Measurements from ENCODE around the gene PLA2G2F.

The PLA2G2F gene

DNA sequence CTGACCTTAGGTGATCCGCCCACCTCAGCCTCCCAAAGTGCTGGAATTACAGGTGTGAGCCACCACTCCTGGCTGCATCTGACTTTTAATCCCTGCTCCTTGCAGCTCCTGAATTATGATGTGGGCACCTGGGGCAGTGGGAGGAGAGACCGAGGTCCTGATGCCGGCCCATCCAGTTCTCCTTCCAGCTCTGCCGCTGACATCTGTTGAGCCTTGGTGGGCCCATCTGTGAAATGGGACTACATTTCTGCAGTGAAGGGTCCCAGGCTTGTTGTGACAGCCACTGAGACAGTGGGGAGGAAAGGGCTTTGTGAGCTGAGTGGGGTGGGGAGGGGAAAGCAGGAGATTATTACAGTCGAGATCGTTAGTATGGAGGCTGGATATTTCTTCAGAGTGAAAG lies 11.8 kb downstream of the PLA2G2F start:
- Histone ChIP-seq H3K4me3 (ENCODE audit: insufficient read depth, low read depth, low read length, poor library complexity, severe bottlenecking) (no peak overlapping the region), H3K9me3 (ENCODE audit: control insufficient read depth, low read length) (no peaks in the 10 kb centered on the region), H3K27me3 (replicated peaks; ENCODE audit: control insufficient read depth, insufficient read depth, low read length, poor library complexity, severe bottlenecking) (no peaks in the 10 kb centered on the region), H3K36me3 (ENCODE audit: control insufficient read depth, insufficient read depth, low read length) (no peaks in the 10 kb centered on the region), H3K27ac (ENCODE audit: insufficient read depth, low read length, poor library complexity, severe bottlenecking) (no peak overlapping the region), H3K4me1 (ENCODE audit: control insufficient read depth, insufficient read depth, low read length, poor library complexity, severe bottlenecking) (peaks cover 7% of the 10 kb centered on the region)
- DNase-seq: no peak

DNA sequence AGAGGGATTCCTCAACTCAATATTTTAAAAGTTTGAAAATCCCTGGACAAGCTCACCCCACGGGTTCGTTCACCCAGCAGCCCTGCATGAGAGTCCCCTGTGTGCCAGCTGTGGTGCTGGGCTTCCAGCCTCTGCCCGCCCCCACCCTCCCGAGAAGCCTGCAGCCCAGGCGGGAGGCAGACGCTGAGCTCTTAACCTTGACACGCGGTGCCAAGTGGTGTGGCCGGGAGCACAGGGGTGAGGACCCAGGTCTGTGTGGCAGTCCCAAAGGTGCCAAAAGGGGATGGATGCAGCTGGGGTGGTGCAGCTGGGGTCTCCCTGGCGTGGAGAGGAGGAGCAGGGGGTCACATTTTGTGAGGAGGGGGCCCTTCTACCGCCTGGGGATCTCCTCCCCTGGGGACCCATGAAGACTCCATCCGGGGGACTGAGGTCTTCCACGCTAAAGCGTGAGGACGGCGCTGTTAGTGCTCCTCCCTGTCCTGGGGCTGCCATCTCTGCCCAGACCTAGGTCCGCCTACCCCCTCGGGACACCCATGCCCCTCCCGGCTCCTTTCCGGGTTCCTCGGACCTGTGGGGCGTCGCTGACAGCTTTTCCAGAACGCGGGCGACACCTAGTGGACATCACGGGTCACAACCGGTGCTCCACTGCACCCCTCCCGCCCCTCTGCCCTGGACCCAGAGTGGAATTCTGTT lies 12.9 kb downstream of the PLA2G2F start:
- Histone ChIP-seq H3K27me3 (replicated peaks; ENCODE audit: control insufficient read depth, insufficient read depth, low read length, poor library complexity, severe bottlenecking) (no peaks in the 10 kb centered on the region), H3K4me1 (ENCODE audit: control insufficient read depth, insufficient read depth, low read length, poor library complexity, severe bottlenecking) (peaks cover 7% of the 10 kb centered on the region), H3K36me3 (ENCODE audit: control insufficient read depth, insufficient read depth, low read length) (no peaks in the 10 kb centered on the region), H3K4me3 (ENCODE audit: insufficient read depth, low read depth, low read length, poor library complexity, severe bottlenecking) (peak overlapping the region; percentile 69), H3K9me3 (ENCODE audit: control insufficient read depth, low read length) (no peaks in the 10 kb centered on the region), H3K27ac (ENCODE audit: insufficient read depth, low read length, poor library complexity, severe bottlenecking) (no peak overlapping the region)
- peak; percentile 43 to 66 (median 56) for DNase-seq

DNA sequence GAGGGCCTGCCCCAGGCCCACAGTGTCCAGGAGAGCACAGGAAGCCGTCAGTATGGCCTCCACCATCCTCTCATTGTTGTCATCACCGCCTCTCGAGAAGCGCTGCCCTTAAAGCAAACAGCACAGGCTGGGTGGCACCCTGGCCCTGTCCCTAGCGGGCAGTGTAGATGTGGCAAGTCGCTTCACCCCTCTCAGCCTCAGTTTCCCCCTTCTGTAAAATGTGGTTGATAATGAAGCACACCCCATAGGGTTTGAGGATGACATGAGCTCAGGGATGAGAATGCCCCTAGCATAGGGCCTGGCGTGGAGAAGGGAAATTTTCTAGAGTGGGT lies 13.4 kb downstream of the PLA2G2F start:
- no peak for DNase-seq
- no peak overlapping the region for H3K4me3 ChIP-seq (ENCODE audit: insufficient read depth, low read depth, low read length, poor library complexity, severe bottlenecking)
- peaks cover 7% of the 10 kb centered on the region for H3K4me1 ChIP-seq (ENCODE audit: control insufficient read depth, insufficient read depth, low read length, poor library complexity, severe bottlenecking)

DNA sequence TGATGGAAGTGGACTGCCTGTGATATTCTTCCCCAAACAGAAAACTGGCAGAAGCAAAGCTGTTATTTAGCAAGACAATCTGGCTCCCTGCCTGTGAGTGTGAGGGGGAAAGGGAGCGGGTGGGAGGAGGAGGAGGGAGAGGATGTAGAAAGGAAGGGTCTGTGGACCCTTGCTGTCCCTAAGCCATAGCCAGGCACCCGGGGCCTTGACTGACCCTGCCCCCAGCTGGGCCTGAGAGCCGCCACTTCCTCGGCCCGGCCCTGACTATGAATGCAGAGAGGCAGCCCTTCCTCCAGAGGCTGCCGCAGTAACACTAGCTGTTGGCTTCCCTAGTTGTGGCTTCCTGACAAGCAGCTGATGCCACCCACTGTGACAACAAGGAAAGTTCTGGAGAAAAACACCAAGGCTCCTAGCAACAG lies 13.9 kb downstream of the PLA2G2F start:
- DNase-seq: no peak
- Histone ChIP-seq H3K4me1 (ENCODE audit: control insufficient read depth, insufficient read depth, low read length, poor library complexity, severe bottlenecking) (peaks cover 7% of the 10 kb centered on the region), H3K9me3 (ENCODE audit: control insufficient read depth, low read length) (no peaks in the 10 kb centered on the region), H3K4me3 (ENCODE audit: insufficient read depth, low read depth, low read length, poor library complexity, severe bottlenecking) (no peak overlapping the region), H3K27me3 (replicated peaks; ENCODE audit: control insufficient read depth, insufficient read depth, low read length, poor library complexity, severe bottlenecking) (no peaks in the 10 kb centered on the region), H3K27ac (ENCODE audit: insufficient read depth, low read length, poor library complexity, severe bottlenecking) (no peak overlapping the region), H3K36me3 (ENCODE audit: control insufficient read depth, insufficient read depth, low read length) (no peaks in the 10 kb centered on the region)

More for the DNA sequence above, 13.4 kb downstream of the PLA2G2F start:
- Histone ChIP-seq H3K36me3 (ENCODE audit: control insufficient read depth, insufficient read depth, low read length) (no peaks in the 10 kb centered on the region), H3K27me3 (replicated peaks; ENCODE audit: control insufficient read depth, insufficient read depth, low read length, poor library complexity, severe bottlenecking) (no peaks in the 10 kb centered on the region), H3K27ac (ENCODE audit: insufficient read depth, low read length, poor library complexity, severe bottlenecking) (no peak overlapping the region), H3K9me3 (ENCODE audit: control insufficient read depth, low read length) (no peaks in the 10 kb centered on the region)

DNA sequence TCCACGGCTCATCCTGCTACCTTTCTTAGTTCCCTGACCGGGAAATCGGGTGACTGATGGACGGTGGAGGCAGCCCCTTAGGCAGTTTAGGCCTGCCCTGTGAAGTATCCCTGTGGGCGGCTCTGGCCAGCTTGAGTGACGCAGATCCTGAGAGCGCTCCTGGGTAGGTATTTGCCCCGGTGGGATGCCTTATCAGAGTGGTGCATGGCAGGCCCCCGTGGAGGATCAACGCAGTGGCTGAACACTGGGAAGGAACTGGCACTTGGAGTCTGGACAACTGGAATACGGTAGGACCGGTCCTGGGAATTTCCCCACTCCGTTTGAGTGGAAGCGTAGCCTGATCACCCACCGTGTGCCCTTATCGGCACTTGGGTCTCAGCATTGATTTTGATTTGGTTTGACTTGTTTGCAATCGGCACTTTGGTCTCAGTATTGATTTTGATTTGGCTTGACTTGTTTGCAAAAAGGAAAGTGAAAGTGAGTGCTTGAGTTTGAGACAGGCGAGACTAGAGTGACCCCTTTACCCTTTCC lies 15.2 kb downstream of the PLA2G2F start:
- Histone ChIP-seq H3K27ac (ENCODE audit: insufficient read depth, low read length, poor library complexity, severe bottlenecking) (no peak overlapping the region), H3K9me3 (ENCODE audit: control insufficient read depth, low read length) (no peaks in the 10 kb centered on the region), H3K4me1 (ENCODE audit: control insufficient read depth, insufficient read depth, low read length, poor library complexity, severe bottlenecking) (peaks cover 7% of the 10 kb centered on the region), H3K4me3 (ENCODE audit: insufficient read depth, low read depth, low read length, poor library complexity, severe bottlenecking) (no peak overlapping the region), H3K36me3 (ENCODE audit: control insufficient read depth, insufficient read depth, low read length) (no peaks in the 10 kb centered on the region), H3K27me3 (replicated peaks; ENCODE audit: control insufficient read depth, insufficient read depth, low read length, poor library complexity, severe bottlenecking) (no peaks in the 10 kb centered on the region)
- no peak for DNase-seq

DNA sequence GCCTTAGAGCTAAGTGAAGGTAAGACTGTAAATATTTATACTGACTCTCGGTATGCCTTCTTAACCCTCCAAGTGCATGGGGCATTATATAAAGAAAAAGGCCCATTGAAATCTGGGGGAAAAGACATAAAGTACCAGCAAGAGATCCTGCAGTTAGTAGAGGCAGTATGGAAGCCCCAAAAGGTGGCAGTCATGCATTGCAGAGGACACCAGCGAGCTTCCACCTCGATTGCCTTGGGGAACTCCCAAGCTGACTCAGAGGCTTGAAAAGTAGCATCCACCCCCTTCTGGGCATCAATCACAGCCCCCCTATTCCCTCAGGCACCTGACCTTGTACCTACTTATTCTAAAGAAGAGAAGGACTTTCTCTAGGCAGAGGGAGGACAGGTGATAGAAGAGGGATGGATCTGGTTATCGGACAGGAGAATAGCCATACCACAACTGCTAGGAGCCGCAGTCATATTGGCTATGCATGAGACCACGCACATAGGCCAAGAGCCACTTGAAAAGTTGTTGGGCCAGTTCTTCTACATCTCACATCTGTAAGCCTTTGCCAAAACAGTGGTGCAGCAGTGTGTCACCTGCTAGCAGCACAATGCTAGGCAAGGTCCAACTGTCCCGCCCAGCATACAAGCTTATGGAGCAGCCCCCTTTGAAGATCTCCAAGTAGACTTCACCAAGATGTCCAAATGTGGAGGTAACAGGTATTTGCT lies 19.4 kb downstream of the PLA2G2F start:
- Histone ChIP-seq H3K4me3 (ENCODE audit: insufficient read depth, low read depth, low read length, poor library complexity, severe bottlenecking) (no peak overlapping the region), H3K9me3 (ENCODE audit: control insufficient read depth, low read length) (peaks cover 22% of the 10 kb centered on the region), H3K4me1 (ENCODE audit: control insufficient read depth, insufficient read depth, low read length, poor library complexity, severe bottlenecking) (no peaks in the 10 kb centered on the region), H3K36me3 (ENCODE audit: control insufficient read depth, insufficient read depth, low read length) (no peaks in the 10 kb centered on the region), H3K27me3 (replicated peaks; ENCODE audit: control insufficient read depth, insufficient read depth, low read length, poor library complexity, severe bottlenecking) (no peaks in the 10 kb centered on the region), H3K27ac (ENCODE audit: insufficient read depth, low read length, poor library complexity, severe bottlenecking) (no peak overlapping the region)
- no peak for DNase-seq

DNA sequence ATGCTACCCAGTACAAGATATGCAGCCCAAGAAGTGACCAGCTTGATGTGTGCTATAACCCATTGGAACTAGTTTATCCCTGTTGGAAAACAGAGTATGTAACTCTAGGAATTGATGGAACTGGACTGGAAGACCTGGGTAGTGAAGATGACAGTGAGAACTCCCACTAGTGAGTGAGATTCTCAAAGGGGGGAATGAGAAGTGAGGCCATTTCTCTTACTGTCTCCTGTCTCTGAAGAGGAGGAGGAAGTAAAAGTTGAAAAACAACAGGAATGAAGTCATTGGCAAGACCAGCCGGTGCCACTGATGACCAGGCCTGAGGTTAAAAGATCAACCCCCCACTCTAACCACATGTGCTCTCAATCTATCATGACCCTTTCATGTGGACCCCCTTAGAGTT lies 20.9 kb downstream of the PLA2G2F start:
- Histone ChIP-seq H3K36me3 (ENCODE audit: control insufficient read depth, insufficient read depth, low read length) (no peaks in the 10 kb centered on the region), H3K9me3 (ENCODE audit: control insufficient read depth, low read length) (peaks cover 22% of the 10 kb centered on the region)
- no peak for DNase-seq

DNA sequence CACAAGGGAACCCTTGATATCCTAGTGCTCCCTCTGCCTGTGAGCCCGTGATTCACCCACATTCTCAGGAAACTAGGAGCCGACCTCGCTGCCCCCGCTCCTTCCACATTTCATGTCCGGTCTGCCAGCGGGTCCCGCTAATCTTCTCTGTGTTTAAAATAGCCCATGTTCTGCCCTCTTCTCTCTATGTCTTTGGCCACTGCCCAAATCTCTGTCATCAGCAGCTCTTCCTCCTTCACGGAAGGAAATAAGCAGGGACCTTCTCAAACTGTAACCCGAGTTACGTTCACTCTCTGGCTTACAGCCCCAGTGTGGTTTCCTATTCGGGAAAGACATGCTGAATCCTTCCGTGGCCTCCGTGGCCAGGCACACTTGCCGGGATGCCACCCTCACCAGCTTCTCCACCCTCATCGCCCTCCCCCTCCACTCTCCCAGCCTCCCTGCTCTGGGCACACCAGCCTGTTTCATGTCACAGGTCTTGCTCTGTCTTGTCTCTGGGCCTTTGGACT lies 25.6 kb downstream of the PLA2G2F start:
- Histone ChIP-seq H3K27ac (ENCODE audit: insufficient read depth, low read length, poor library complexity, severe bottlenecking) (no peak overlapping the region), H3K27me3 (replicated peaks; ENCODE audit: control insufficient read depth, insufficient read depth, low read length, poor library complexity, severe bottlenecking) (no peaks in the 10 kb centered on the region), H3K36me3 (ENCODE audit: control insufficient read depth, insufficient read depth, low read length) (no peaks in the 10 kb centered on the region), H3K4me1 (ENCODE audit: control insufficient read depth, insufficient read depth, low read length, poor library complexity, severe bottlenecking) (no peaks in the 10 kb centered on the region), H3K4me3 (ENCODE audit: insufficient read depth, low read depth, low read length, poor library complexity, severe bottlenecking) (no peak overlapping the region), H3K9me3 (ENCODE audit: control insufficient read depth, low read length) (peaks cover 18% of the 10 kb centered on the region)
- no peak for DNase-seq

More for the DNA sequence above, 20.9 kb downstream of the PLA2G2F start:
- Histone ChIP-seq H3K4me3 (ENCODE audit: insufficient read depth, low read depth, low read length, poor library complexity, severe bottlenecking) (no peak overlapping the region), H3K4me1 (ENCODE audit: control insufficient read depth, insufficient read depth, low read length, poor library complexity, severe bottlenecking) (no peaks in the 10 kb centered on the region), H3K27ac (ENCODE audit: insufficient read depth, low read length, poor library complexity, severe bottlenecking) (no peak overlapping the region), H3K27me3 (replicated peaks; ENCODE audit: control insufficient read depth, insufficient read depth, low read length, poor library complexity, severe bottlenecking) (no peaks in the 10 kb centered on the region)

DNA sequence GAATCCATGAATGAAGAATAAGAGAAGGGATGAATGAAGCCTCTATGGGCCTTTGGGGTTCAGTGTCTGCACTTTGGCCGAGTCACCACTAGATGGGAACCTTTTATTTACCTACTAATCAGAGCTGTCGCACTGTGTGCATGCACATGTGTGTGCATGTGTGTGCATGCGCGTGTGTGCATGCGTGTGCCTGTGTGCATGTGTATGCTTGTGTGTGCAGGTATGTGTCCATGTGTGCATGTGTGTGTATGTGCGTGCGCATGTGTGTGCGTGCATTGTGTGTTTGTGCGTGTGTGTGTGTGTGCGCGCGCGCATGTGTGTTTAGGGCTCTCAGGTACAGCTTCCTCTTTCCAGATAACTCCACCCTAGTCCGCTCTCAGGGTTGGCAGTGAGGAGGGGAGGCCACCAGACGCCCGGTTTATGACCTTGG lies 26.4 kb downstream of the PLA2G2F start:
- no peaks in the 10 kb centered on the region for H3K27me3 ChIP-seq (replicated peaks; ENCODE audit: control insufficient read depth, insufficient read depth, low read length, poor library complexity, severe bottlenecking)
- H3K36me3 ChIP-seq (ENCODE audit: control insufficient read depth, insufficient read depth, low read length): no peaks in the 10 kb centered on the region
- H3K4me3 ChIP-seq (ENCODE audit: insufficient read depth, low read depth, low read length, poor library complexity, severe bottlenecking): no peak overlapping the region
- DNase-seq: no peak
- H3K9me3 ChIP-seq (ENCODE audit: control insufficient read depth, low read length): peaks cover 10% of the 10 kb centered on the region
- no peaks in the 10 kb centered on the region for H3K4me1 ChIP-seq (ENCODE audit: control insufficient read depth, insufficient read depth, low read length, poor library complexity, severe bottlenecking)
- H3K27ac ChIP-seq (ENCODE audit: insufficient read depth, low read length, poor library complexity, severe bottlenecking): no peak overlapping the region

DNA sequence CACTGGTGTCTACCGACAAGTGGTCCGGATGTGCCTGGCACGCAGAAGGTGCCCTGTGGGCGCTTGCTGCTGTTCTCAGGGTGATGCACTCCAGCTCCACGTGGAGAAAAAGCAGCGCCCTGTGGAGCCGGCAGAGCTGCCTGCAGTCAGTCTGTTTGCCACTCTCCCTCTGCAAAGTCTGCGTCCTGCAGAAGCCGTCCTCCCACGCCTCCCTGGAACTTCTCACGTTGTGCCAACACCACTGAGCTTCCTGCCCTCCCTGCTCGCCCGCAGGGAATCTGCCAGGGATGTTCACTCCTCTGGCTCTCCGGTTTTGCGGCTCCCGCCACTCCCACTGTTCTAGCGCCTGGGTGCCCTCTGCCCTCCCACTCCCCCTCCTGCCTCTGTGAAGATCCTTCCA lies 26.9 kb downstream of the PLA2G2F start:
- Histone ChIP-seq H3K4me1 (ENCODE audit: control insufficient read depth, insufficient read depth, low read length, poor library complexity, severe bottlenecking) (peaks cover 1% of the 10 kb centered on the region), H3K9me3 (ENCODE audit: control insufficient read depth, low read length) (peaks cover 5% of the 10 kb centered on the region), H3K27ac (ENCODE audit: insufficient read depth, low read length, poor library complexity, severe bottlenecking) (no peak overlapping the region), H3K4me3 (ENCODE audit: insufficient read depth, low read depth, low read length, poor library complexity, severe bottlenecking) (no peak overlapping the region), H3K27me3 (replicated peaks; ENCODE audit: control insufficient read depth, insufficient read depth, low read length, poor library complexity, severe bottlenecking) (no peaks in the 10 kb centered on the region), H3K36me3 (ENCODE audit: control insufficient read depth, insufficient read depth, low read length) (no peaks in the 10 kb centered on the region)
- DNase-seq: no peak
